Kidney glomerular epithelial cell (primary cell): ENCODE results near the gene ZNF239.
"Not testable (repeated sequence)": the region's sequence is repeated elsewhere in the genome, so short reads cannot be mapped to it uniquely, and the experiment has no call there.

ENCODE experiments used
- DNase-seq: peaks from one replicate; lab custom pipeline; 2025; lab: John Stamatoyannopoulos, UW

ZNF239 gene

DNA sequence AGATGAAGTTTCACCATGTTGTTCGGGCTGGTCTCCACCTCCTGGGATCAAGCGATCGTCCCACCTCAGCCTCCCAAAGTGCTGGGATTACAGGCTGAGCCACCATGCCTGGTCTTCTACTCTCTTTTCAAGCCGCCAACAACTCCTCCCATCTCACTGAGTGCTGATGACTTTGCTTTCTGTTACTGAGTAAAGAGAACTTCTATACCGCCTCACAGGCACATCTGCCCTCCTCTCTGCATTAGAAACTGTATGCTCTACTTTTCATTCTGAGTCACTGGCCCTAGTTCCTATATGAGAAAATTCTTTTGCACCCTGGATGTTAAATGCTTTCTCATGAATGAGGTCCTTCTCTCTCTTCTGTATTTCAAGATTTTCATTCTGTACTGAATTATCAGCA is 2.2 kb upstream of the ZNF239 start:
- no peak for DNase-seq

DNA sequence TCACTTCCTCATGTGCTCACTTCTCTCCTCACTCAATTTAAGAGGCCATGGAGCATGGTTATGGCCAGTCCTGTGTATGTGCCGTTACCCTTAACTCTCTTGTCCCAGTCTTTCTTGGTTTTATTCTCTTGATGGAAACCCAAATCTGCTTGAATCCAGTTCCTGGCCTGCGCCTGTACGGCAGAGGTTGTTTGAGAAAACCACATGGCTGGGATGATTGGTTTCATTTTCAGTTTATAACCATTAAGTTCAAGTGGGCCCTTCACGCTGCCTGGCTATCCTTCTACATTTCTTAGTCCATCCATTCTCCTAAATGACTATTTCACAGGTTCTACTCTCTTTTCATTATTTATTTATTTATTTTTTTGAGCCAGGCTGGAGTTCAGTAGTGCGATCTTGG is 1.6 kb upstream of the ZNF239 start:
- no peak for DNase-seq

DNA sequence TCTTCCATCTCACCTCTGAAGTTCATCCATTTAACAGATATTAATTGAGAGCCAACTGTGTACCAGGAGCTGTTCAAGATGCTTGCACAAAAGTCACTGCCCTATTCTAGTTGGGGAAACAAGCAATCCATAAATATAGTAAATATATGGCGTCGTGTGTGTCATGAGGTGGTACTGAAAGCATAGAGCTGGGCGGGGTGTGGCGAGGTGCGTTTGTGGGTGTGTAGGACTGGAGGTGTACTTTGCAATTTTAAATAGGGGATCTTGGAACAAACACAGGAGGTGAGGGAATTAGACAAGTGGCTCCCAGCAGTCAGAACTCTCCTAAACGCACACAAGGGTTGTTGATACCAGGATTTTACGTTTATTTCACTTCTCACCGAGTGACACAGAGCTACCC is 490 bp upstream of the ZNF239 start:
- no peak for DNase-seq

DNA sequence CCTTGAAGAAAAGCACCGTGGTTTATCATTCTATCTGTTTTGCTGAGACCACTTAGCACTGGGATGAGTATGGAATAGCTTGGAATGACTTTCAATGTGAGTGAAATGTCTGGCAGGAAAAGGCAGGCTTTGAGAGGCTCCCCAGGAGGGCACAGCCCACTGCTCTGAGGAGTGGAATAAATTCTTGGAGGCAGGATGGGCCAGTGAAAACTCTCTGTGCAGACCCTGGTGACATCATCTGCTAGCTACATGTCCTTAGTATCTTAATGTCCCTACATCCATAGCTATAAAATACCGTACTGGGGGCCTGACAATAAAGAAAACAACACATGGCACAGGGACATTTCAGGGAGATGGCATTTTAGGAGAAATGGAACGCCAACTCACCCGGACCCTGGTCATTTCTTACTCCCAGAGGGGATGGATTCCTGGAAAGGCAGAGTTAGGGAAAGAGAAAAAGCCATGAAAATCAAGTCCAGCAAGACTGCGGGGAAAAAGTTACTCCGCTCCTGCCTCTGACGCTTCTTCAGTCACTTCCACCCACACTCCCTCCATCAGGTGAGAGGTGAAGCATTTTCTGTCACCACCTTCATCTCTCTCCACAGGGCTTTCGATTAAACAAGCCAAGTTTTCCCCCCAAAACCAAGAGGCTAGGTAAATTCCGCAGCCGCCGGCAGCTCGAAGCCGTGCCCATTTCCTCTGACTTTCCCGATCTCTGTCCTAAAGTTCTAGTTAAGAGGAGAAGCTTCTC is 991 bp downstream of the ZNF239 start:
- DNase-seq = peak; percentile 16

DNA sequence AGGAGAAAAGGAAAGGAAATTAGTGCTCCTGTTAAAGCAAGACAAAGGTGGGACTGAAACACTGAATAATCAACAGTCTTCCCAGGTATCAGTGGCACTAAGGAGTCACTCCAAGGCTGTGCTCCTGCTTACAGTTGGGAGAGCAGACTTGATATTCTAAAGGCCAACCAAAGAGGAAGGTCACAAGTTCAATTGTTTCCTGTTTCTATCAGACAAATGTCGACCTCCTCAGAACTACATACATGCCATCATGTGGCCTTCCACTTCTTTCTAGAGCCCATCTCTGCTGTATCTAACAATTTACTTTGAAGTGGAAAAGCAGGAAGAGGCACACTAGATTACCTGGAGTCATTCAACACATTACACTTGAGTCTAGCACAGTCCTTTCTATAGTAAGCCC is 3.4 kb downstream of the ZNF239 start:
- DNase-seq = no peak

DNA sequence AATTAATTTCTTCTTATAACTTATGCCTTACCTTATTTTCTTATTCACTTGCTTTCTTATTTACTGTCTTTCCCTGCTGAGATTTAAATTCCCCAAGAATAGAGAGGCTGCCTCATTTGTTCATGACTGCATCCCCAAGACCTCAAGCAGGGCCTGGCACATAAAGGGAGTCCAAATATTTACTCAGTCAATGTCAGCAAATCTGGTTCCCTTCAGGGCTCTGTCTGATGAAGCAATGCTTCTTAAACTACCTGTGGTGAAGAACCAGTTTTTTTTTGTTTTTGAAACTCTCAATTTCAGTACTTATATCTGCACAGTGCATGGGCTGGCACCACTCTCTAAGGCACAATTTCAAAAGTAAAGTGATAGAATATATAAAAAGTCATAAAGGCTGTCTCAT is 4.7 kb downstream of the ZNF239 start:
- no peak for DNase-seq

DNA sequence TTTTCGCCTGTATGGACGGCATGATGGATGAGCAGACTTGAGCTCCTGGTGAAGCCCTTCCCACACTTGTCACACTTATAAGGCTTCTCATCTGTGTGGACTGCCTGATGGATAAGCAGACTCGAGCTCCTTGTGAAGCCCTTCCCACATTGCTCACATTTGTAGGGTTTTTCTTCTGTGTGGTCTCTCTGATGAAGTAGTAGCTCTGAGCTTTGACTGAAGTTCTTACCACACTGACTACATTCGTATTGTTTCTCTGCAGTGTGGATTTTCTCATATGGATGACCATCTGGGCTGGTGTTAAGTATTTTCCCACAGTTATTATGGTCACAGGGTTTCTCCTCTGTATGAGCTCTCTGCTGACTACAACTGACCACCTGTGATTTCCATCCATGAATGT is 17.2 kb downstream of the ZNF239 start:
- DNase-seq = no peak

DNA sequence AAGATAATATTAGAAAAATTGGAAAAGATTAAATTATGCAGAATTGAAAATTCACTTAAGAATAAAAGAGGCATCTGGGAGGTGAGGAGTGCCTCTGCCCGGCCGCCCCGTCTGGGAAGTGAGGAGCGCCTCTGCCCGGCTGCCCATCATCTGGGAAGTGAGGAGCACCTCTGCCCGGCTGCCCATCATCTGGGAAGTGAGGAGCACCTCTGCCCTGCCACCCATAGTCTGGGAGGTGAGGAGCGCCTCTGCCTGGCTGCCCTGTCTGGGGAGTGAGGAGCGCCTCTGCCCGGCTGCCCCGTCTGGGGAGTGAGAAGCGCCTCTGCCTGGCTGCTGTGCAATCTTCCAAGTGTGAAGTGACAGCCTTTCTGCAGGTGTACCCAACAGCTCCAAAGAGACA is 30.7 kb downstream of the ZNF239 start:
- not testable (repeated sequence) for DNase-seq

DNA sequence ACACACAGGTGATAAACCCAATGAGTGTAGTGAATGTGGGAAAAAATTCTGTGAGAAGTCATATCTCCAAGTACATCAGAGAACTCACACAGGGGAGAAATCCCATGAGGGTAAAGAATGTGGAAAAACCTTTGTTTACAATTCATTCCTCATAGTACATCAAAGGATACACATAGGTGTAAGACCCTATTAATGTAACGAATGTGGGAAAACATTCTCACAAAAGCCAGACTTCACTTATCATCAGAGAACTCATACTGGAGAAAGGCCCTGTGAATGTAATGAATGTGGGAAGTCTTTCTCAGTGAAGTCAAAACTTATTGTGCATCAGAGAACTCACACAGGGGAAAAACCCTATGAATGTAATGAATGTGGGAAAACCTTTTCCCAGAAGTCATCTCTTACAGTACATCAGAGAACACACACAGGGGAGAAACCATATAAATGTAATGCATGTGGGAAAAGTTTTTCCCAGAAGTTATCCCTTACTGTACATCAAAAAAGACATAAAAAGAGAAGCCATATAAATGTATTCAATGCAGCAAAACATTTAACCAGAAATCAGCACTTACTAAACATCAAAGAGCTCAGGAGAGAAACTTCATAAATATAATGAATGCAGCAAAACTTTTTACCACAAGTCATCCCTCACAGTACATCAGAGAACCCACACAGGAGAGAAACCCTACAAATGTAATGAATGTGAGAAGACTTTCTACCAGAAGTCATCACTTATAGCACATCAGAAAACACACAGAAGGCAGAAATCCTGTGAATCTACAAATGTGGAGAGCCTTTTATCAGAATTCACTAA is 49.8 kb downstream of the ZNF239 start:
- no peak for DNase-seq
